Vagina (tissue), 2 donors: ENCODE results near the gene SPATS2.

Source experiments
- POLR2A ChIP-seq, 2 donors: fragments of 450-650 bp; IDR thresholded peaks; one replicate each; pipeline ENCODE4 v1.6.1; 2017; ENCODE audit warnings: antibody characterized with exemption in 2 of 2, mild to moderate bottlenecking in 2 of 2, moderate library complexity in 2 of 2
- TF ChIP-seq, protein P1 (sequence below), 3 experiments: fragments of 450-650 bp in 2 of 3; fragments of 200-600 bp in 1 of 3; sonication (generic) in 1 of 3; IDR thresholded peaks; one replicate each; pipeline ENCODE4 v1.5.1; 2017 to 2019; ENCODE audit warnings: antibody characterized with exemption in 3 of 3, mild to moderate bottlenecking in 2 of 3, moderate library complexity in 2 of 3

DNA sequence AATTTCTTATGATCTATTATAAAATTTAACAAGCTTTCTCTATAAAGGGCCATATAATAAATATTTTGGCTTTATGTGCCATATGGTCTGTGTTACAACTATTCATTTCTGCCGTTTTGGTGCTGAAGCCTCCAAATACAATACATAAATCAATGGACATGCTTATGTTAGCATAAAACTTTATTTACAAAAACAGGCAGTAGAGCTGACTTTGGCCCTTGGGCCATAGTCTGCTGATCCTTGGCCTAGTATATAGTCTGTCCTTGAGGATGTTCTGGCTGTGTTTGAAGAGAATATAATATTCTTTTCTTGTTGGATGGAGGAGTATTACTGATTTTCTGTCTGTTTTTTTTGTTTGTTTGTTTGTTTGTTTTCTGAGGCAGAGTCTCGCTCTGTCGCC, 81.6 kb downstream of the SPATS2 start:
- TF ChIP-seq, protein P1, sequence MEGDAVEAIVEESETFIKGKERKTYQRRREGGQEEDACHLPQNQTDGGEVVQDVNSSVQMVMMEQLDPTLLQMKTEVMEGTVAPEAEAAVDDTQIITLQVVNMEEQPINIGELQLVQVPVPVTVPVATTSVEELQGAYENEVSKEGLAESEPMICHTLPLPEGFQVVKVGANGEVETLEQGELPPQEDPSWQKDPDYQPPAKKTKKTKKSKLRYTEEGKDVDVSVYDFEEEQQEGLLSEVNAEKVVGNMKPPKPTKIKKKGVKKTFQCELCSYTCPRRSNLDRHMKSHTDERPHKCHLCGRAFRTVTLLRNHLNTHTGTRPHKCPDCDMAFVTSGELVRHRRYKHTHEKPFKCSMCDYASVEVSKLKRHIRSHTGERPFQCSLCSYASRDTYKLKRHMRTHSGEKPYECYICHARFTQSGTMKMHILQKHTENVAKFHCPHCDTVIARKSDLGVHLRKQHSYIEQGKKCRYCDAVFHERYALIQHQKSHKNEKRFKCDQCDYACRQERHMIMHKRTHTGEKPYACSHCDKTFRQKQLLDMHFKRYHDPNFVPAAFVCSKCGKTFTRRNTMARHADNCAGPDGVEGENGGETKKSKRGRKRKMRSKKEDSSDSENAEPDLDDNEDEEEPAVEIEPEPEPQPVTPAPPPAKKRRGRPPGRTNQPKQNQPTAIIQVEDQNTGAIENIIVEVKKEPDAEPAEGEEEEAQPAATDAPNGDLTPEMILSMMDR (IDR thresholded peaks at IDR 0.05): no peak
- TF ChIP-seq POLR2A (IDR thresholded peaks at IDR 0.05): no peak
